Cardiac fibroblast (primary cell): ENCODE data around the gene OLFM1.

Experiments used
- DNase-seq, 2 donors: peaks; one replicate each; pipeline versions ENCODE4 v3.0.0 to v3.0.0-alpha.2; 2010; ENCODE audit warnings: low read depth in 2 of 2
- H3K4me3 ChIP-seq, 2 donors: replicated peaks in 1 of 2; 1 replicate in 1 of 2; 2 replicates in 1 of 2; pipeline ENCODE4 v1.5.1; 2011; ENCODE audit warnings: low read depth in 2 of 2, low read length in 2 of 2, mild to moderate bottlenecking in 2 of 2, moderate library complexity in 1 of 2
- TF ChIP-seq, protein P1 (sequence below): IDR thresholded peaks from one replicate; pipeline ENCODE4 v1.5.1; 2011; ENCODE audit warnings: low read depth, mild to moderate bottlenecking, low read length, inconsistent platforms

The OLFM1 gene

DNA sequence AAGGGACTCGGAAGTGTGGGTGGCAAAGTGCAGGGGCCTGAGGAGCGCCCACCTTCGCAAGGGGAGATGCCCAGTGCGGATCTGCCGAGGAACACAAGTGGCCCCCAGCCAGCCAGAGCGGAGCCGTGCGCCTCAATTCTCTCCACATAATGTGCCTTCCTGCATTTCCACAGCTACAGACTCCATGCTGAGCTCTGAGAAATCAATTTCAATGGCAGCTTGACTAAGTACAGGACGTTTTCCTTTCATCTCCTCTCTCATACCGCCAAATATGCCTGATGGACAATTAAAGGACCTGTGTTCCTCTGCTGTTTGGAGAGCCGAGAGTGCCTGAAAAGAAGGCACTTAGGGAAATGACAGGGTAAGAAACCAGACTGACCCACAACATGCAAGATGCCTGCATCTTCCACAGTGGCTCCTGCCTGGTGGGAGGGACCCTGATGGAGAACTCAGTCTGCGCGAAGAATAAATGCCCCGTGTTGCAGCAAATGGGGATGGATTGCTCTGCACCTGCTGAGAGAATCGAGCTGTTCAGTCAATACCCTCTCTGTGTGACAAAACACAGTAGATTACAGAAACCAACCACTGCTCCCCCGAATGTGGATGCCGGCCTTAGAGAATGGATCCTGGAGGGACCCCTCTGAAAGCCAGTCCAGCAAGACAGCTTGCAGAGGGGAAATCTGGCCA, 38.6 kb upstream of the OLFM1 start:
- TF ChIP-seq, protein P1, sequence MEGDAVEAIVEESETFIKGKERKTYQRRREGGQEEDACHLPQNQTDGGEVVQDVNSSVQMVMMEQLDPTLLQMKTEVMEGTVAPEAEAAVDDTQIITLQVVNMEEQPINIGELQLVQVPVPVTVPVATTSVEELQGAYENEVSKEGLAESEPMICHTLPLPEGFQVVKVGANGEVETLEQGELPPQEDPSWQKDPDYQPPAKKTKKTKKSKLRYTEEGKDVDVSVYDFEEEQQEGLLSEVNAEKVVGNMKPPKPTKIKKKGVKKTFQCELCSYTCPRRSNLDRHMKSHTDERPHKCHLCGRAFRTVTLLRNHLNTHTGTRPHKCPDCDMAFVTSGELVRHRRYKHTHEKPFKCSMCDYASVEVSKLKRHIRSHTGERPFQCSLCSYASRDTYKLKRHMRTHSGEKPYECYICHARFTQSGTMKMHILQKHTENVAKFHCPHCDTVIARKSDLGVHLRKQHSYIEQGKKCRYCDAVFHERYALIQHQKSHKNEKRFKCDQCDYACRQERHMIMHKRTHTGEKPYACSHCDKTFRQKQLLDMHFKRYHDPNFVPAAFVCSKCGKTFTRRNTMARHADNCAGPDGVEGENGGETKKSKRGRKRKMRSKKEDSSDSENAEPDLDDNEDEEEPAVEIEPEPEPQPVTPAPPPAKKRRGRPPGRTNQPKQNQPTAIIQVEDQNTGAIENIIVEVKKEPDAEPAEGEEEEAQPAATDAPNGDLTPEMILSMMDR: no peak
- H3K4me3 ChIP-seq: no peak overlapping the region
- no peak for DNase-seq

GRCh38 chr9:135049460-135049859, 38.0 kb upstream of the OLFM1 start:
- TF ChIP-seq, protein P1: no peak
- H3K4me3 ChIP-seq: no peak overlapping the region
- DNase-seq: no peak

- TF ChIP-seq, protein P1: no peak
- DNase-seq: no peak
- no peak overlapping the region for H3K4me3 ChIP-seq
Observed at GRCh38 chr9:135050072-135050990, 37.1 kb upstream of the OLFM1 start.

- TF ChIP-seq, protein P1: no peak
Observed at GRCh38 chr9:135051316-135052038, 36.0 kb upstream of the OLFM1 start.

GRCh38 chr9:135053133-135053532, 34.3 kb upstream of the OLFM1 start:
- TF ChIP-seq, protein P1: no peak
- H3K4me3 ChIP-seq: no peak overlapping the region
- DNase-seq: no peak

More at GRCh38 chr9:135051316-135052038, 36.0 kb upstream of the OLFM1 start:
- H3K4me3 ChIP-seq: no peak overlapping the region
- no peak for DNase-seq

- no peak for DNase-seq
- TF ChIP-seq, protein P1: no peak
- H3K4me3 ChIP-seq: no peak overlapping the region
Observed at GRCh38 chr9:135055181-135055580, 32.3 kb upstream of the OLFM1 start.
